Measurements from ENCODE around the gene KANSL2. TPM values are rescaled to one million over a fixed set of nuclear protein-coding genes. Genes with fewer than 3 reads are reported as not detected.
"Not testable (repeated sequence)": the region's sequence is repeated elsewhere in the genome, so short reads cannot be mapped to it uniquely, and the experiment has no call there.

The KANSL2 gene, protein sequence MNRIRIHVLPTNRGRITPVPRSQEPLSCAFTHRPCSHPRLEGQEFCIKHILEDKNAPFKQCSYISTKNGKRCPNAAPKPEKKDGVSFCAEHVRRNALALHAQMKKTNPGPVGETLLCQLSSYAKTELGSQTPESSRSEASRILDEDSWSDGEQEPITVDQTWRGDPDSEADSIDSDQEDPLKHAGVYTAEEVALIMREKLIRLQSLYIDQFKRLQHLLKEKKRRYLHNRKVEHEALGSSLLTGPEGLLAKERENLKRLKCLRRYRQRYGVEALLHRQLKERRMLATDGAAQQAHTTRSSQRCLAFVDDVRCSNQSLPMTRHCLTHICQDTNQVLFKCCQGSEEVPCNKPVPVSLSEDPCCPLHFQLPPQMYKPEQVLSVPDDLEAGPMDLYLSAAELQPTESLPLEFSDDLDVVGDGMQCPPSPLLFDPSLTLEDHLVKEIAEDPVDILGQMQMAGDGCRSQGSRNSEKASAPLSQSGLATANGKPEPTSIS
- total RNA-seq, result 23.5 TPM

DNA sequence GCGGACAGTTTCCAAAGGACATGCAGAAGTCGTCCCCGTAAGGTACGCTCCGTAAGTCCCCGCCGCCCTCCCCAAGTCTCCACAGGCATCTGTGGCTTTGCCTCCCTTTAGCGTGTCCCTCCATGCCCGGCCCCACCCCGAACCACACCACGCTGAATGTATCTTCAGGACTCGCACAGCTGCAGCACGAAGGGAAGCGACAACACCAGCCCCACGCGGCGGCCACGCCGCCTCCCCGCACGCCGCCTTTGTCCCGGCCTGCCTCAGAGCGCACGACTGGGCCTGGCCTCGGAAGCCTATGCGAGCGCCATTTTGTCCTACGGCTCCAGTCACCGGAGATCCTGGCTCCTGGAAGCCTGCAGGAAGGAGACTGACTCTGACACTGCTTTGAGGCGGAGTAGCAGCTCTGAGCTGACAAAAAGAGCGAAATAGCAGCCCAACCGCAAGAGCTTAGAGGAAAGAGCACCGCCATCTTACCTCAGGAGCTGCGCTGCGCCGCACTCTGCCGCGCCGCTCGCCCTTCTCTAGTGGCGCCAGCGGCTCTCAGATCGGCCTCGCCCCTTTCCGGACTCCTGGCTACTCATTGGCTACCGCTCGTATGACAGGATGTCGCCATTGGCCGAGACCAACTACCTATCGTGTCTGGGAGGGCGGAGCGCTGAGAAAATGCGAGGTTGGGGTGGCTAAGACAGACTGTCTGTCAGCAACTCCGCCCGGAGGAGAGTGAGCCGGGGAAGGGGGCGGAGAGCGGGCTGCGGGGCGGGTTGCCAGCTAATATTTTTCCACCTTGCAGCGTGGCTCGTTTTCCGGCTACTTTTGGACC is at the start of gene KANSL2:
Gene KANSL2 (minus strand): TSS at position 529 of the 823 bp plus-strand sequence. CDS start 606 bp downstream, outside the sequence.
- peak; percentile 99 for DNase-seq (ENCODE audit: low spot score)

DNA sequence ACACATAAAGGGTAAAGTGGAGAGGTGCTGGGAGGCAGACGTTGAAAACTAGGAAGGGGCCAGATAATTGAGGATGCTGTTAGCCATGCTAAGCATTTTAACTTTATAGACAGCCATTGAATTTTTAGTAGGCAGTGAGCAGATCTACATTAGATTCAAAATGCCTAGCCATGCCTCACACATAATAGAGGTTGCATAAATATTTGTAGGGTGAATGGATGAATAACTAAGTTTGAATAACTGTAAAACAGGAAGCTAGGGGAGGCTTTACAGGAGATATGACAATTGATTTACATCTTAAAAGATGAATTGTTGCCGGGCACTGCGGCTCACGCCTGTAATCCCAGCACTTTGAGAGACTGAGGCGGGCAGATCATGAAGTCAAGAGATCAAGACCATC is 46.8 kb upstream of the KANSL2 start:
- no peak for DNase-seq (ENCODE audit: low spot score)

DNA sequence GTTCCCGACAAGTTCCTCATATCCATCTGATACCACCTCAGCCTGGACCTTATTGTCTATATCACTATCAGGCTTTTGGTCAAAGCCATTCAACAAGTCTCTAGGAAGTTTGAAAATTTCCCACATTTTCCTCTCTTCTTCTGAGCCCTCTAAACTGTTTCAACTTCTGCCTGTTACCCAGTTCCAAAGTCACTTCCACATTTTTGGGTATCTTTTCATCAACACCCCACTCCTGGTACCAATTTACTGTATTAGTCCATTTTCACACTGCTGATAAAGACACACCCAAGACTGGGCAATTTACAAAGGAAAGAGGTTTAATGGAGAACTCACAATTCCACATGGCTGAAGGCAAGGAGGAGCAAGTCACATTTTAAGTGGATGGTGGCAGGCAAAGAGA is 38.7 kb upstream of the KANSL2 start:
- DNase-seq (ENCODE audit: low spot score), result not testable (repeated sequence)

DNA sequence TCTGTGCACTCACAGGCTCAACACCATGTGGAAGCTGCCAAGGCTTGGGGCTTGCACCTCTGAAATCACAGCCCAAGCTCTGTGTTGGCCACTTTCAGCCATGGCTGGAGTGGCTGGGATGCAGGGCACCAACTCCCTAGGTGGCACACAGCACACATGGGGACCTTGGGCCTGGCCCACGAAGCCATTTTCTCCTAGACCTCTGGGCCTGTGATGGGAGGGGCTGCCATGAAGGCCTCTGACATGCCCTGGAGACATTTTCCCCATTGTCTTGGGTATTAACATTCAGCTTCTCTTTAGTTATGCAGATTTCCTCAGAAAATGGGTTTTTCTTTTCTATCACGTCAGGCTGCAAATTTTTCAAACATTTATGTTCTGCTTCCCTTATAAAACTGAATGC is 38.1 kb upstream of the KANSL2 start:
- not testable (repeated sequence) for DNase-seq (ENCODE audit: low spot score)

DNA sequence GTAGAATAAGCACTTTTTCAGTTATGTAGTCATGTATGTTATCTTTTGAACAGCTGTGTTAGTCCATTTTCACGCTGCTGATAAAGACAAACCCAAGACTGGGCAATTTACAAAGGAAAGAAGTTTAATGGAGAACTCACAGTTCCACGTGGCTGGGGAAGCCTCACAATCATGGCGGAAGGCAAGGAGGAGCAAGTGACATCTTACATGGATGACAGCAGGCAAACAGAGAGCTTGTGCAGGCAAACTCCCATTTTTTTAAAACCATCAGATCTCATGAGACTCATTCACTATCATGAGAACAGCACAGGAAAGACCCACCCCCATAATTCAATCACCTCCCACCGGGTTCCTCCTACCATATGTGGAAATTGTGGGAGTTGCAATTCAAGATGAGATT is 37.0 kb upstream of the KANSL2 start:
- not testable (repeated sequence) for DNase-seq (ENCODE audit: low spot score)

DNA sequence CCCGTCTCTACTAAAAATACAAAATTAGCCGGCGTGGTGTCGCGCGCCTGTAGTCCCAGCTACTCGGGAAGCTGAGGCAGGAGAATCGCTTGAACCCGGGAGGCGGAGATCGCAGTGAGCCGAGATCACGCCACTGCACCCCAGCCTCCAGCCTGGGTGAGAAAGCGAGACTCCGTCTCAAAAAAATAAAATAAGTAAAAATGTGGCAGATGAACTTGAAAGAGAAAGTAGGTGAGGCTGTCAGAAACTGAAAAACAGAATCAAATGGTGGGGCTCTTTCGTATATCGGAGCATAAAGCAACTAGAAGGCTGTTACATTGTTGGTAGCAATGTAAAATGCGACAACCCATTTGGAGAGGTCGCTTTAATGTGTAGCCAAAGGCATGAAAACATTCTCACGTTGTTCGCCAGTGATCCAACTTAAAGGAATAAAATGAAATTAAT is 35.2 kb upstream of the KANSL2 start:
- DNase-seq (ENCODE audit: low spot score), result no peak

DNA sequence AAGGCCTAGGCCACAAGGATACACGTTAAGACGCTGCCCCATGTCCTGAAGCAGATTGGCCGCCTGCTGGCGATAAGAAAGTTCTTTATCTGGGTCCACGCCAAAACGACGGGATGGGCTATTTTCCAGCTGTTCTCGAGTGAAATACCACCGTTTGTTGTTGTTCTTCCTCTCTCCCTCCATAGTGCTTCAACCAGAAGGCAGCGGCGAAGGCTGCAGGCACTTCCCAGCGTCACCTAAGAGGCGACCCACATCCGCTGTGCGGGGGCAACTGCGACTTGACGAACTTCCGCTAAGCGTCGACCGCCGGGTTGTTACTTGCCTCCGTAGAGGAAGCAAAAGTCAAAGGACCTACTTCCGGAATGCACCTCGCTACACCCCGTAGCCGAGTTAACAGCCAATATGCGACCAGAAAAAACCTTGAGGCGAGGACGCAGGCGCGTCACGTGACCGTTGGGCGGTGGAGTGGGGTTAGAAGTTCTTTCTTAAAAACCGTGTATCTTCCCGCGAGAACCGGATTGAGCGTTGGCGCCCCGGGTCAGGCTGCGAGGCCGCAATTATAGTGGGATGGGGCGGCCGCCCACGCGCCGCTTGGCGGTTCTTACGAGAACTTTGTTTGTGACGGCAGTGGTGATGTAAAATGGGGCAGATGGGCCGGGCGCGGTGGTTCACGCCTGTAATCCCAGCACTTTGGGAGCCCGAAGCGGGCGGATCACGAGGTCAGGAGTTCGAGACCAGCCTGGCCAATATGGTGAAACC is 34.6 kb upstream of the KANSL2 start, which contains the start of gene CCNT1:
Gene CCNT1 (minus strand): TSS at position 215 of the 759 bp plus-strand sequence. CDS start 32 bp downstream, at position 183.
- peak; percentile 99 for DNase-seq (ENCODE audit: low spot score)

DNA sequence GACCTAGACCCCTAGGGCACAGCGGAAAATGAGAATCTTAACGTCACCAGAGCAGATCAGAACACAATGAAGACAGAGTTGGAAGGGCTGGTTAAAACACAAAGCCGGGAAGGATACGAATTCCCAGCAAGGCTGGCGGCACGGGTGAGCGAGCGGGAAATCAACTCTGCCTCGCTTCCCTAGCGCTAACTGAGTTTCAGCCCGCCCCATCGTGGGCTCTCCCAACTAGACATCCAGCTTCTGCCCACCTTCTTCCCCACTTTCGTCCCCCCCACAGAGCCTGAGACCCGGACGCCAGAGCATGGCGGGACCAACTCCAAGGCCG is 34.1 kb upstream of the KANSL2 start:
- no peak for DNase-seq (ENCODE audit: low spot score)

DNA sequence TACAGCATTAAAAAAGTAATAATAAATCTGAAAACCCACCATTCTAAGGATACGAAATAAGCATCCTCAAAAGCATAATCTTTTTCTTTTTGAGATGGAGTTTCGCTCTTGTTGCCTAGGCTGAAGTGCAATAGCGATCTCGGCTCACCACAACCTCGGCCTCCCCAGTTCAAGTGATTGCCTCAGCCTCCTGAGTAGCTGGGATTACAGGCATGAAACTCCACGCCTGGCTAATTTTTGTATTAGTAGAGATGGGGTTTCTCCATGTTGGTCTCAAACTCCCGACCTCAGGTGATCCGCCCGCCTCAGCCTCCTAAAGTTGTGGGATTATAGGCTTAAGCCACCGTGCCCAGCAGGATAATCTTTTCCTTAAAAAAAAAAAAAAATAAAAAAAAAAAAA is 30.2 kb upstream of the KANSL2 start:
- DNase-seq (ENCODE audit: low spot score), result no peak

DNA sequence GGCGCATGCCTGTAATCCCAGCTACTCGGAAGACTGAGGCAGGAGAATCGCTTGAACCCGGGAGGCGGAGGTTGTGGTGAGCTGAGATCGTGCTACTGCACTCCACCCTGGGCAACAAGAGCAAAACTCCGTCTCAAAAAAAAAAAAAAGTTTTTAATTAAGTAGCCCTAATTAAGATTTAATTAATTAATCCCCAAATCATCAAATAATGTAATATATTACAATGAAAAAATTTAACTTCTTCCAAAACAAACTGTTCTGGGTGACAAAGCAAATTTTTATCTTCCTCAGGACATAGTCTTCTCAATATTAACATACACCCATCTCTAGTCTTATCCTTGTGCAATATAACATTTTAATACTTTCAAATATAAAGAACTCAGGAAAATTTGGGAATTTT is 16.8 kb upstream of the KANSL2 start:
- DNase-seq (ENCODE audit: low spot score), result not testable (repeated sequence)

DNA sequence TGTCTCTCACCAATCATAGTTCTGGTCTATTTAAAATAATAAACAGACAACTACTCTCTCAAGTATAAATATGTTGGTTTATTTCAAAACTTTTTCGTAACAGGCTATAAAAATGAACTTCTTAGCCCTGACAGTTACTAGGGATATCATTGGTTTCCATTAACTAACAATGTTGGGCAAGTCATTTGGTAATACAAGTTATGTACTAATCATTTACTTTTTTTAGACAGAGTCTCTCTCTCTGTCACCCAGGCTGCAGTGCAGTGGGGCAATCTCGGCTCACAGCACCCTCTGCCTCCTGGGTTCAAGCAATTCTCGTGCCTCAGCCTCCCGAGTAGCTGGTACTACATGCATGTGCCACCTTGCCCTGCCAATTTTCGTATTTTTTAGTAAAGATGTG is 14.6 kb upstream of the KANSL2 start:
- DNase-seq (ENCODE audit: low spot score), result no peak

DNA sequence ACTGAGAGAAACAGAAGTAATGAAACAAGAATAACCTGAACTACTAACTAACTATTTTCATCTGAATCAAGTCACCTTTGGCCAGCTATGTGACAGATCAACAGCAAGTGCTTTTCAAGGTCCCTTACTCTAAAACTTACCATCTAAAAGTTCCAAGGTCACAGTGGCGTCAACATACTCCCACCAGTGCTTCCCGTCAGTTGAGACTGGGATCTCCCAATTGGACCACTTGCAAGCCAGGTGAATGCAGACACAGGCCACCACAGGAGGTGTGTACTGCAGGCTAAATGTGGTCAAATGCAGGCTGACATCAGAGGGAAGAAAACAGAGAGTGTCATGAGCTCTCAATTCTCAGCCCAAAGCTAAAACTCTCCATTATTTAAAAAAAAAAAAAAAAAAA is 13.8 kb upstream of the KANSL2 start:
- DNase-seq (ENCODE audit: low spot score), result no peak

DNA sequence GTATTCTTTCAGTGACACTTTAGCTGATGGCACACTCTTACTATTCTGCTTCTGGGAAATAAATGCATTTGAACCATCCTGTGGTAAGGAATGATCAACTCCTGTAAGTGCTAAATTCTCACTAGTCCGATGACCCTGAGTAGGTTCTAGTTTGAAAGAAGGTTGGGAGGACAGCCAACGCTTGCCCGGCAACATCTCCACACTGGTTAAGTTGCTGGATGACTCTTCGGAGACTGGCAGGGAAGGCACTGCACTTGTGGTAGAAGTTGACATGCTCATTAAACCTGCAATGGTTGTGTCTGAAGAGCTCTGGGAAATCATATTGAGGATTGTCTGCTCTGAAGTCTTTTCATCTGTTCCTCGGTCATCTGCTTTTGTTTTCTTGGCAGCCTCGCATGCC is 12.0 kb upstream of the KANSL2 start:
- DNase-seq (ENCODE audit: low spot score), result no peak

DNA sequence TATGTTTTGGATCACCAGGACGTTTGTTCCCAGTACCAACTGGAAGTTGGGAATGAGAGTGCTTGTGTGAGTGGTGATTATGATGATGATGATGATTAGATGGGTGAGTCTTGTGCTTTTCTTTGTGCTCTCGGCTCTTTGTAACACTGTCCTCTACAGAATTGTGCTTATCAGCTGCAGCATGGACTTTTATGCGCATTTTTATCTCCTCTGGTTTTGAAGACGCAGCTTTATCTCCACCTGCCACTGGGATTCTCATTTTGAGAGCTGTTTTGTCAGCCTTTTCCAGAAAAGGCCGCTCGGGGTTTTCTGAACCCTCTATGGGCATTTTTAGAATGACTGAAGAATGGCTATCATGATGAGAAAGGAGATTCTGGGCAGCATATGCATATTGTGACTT is 11.5 kb upstream of the KANSL2 start:
- DNase-seq (ENCODE audit: low spot score), result no peak

DNA sequence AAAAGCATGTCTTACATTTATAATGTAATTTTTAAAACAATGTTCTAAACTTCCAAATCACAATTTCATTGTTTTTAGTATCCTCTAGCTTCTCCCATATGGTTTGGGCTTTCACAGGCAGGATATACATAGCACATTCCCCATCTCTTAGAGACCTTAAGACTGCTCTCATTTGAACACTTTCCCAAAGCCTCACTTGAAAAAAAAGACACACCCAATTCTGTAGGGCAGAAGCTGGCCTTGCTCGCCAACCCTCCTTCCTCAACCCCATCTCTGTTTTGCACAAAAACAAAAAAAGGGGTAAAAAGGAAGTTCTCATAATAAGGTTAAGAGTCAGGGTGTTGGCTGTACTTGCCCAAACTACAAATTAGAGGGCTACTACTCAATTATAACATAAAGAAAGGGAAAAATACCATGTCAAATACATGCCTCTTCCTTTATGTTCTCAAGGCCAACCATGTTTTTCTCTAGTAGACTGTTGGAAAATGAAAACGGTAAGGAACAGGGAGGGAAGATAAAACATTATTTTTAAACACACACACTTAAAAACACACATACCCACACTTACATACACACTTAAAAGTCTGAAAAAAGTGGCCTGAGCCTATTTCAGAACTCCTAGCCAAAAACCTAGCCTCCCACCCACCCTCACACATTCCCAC is 9.9 kb upstream of the KANSL2 start:
- DNase-seq (ENCODE audit: low spot score), result no peak

DNA sequence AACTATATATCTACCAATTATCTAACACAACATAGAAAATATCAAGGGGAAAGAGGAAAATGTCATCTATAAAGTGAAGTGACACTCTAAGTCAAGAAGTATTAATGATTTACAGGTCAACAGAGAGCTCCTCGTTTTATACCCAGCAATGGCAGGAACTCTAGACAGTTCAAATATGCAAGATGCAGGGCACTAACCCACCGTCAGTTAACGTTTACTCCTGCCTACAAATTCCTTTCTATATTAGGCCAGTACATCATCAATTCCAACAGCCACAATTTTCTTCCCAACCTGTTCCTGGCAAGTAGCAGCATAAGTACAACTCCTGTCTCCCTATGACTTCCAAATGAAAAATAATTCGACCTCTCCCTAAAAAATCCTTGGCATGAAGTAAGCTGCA is 9.0 kb upstream of the KANSL2 start:
- DNase-seq (ENCODE audit: low spot score), result no peak

DNA sequence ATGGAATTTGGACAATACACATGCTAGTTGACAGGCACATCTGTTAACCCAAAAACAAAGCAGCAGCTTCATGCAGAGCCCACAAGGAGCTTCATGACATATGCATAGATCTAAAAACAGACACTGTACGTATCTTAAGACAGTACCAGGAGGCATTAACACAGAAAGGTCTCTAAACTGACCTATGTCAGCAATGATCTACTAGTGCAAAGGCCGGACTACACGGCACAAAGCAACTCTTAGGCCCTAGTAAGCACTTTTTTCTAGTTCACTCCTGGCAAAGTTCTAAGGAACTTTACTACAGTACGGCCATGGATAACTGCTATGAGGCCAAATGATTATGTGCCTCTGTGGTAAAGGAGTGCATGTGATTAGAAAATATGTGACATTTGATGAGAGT is 8.4 kb upstream of the KANSL2 start:
- no peak for DNase-seq (ENCODE audit: low spot score)

DNA sequence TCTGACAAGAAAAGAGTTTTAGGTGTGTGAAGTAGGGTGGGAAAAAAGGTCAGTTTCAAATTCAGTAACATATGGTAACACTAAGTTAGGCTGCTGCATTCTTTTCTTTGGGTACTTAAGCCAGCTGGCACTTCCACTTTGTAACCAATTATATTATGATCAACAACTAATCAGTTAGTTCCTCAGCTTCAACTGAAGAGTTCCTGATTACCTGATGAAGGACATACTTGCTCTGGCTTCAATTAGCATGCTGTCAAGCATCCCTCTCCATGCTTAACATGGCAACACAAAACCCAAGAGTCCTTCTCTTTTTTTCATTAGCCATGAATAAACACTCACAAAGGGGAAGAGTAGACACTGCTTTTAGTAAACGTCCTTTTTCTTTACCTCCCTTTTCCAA is 6.8 kb upstream of the KANSL2 start:
- no peak for DNase-seq (ENCODE audit: low spot score)

DNA sequence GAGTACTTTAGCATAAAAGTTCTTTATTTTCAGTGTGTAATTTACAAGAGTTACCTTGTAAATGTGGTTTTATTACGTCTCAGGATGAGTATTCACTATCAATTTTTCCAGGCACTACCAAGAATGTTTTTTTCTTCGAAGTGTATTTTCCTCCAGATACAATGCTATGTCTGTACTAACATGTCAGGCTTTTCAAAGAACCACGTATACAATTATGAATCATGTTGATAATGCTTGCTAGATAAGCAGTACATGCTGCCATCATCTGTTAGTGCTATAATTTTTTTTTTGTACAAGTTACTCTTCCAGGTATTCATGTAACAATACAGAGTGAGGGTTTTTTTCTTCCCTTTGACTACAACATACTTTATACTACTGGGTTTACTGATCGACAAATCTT is 5.6 kb upstream of the KANSL2 start:
- DNase-seq (ENCODE audit: low spot score), result no peak

DNA sequence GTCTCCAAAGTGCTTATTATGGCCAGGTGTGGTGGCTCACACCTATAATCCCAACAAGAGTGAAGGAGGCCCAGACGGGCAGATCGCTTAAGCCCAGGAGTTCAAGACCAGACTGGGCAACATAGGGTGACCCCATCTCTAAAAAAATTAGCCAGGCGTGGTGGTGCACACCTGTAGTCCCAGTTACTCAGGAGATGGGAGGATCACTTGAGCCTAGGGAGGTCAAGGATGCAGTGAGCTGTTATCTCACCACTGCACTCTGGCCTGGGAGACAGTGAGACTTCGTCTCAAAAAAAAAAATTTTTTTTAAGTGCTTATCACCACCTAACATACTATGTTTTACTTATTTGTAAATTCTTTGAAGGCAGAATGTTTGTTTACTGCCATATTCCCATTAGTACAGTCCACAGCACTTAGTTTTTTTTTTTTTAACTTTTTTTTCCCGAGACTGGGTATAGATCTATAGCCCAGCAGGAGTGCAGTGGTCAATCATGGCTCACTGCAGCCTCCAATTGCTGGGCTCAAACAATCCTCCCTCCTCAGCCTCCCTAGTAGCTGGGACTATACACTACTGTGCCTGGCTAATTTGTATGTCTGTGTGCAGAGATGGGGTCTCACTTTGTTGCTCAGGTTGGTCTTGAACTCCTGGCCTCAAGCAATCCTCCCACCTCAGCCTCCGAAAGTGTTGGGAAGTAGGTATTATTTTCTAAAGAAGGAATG is 4.7 kb upstream of the KANSL2 start:
- no peak for DNase-seq (ENCODE audit: low spot score)
